ENCODE measurements around the gene EYS.

DNA sequence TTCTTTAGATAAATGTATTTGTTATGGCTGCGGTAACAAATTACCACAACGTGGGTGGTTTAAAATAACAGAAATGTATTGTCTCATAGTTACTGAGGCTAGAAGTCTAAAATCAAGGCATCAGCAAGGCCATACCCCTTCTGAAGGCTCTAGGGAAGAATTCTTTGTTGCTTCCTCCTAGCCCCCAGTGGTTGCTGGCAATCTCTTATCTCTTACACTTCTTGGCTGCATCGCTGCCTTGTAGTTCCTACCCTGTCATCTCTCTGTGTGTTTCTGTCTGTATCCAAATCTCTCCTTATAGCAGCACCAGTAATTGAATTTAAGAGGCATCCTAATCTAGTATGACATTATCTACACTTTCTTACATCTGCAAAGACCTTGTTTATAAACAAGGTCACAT, 1536.7 kb downstream of the EYS start:
- TF ChIP-seq GATA3 (IDR thresholded peaks at IDR 0.05; ENCODE audit: low read depth, low read length) = no peak
- TF ChIP-seq GATA2 (IDR thresholded peaks at IDR 0.05; ENCODE audit: low read depth, low read length) = no peak

All from SH-SY5Y (cell line).